K562 (cell line): Measurements from ENCODE around the gene SLAMF6. TPM values are rescaled to one million over a fixed set of nuclear protein-coding genes. Genes with fewer than 3 reads are reported as not detected.

ENCODE experiments used
- ARHGAP35 ChIP-seq: fragments of 450-650 bp; IDR thresholded peaks from 2 replicates; pipeline ENCODE4 v1.6.1; 2018; ENCODE audit not compliant: partially characterized antibody
- CBX1 ChIP-seq: sonication (generic); IDR thresholded peaks from 2 replicates; pipeline ENCODE4 v1.6.1; 2016; ENCODE audit warnings: antibody characterized with exemption, low read depth, mild to moderate bottlenecking
- CHD4 ChIP-seq: fragments of 200-600 bp; sonication (generic); IDR thresholded peaks from 3 replicates; pipeline ENCODE4 v1.6.1; 2012; ENCODE audit warnings: low read depth, mild to moderate bottlenecking, mixed read lengths, low read length, inconsistent platforms; ENCODE audit not compliant: insufficient read depth, insufficient replicate concordance, poor library complexity, severe bottlenecking
- CREBBP ChIP-seq: IDR thresholded peaks from one replicate; pipeline ENCODE4 v1.6.1; 2012; ENCODE audit warnings: low read depth, mild to moderate bottlenecking, control low read depth, inconsistent platforms, low read length
- CTBP1 ChIP-seq: fragments of 450-650 bp; IDR thresholded peaks from 2 replicates; pipeline ENCODE4 v1.6.1; 2016; ENCODE audit warnings: borderline replicate concordance
- EP300 ChIP-seq: IDR thresholded peaks from 2 replicates; pipeline ENCODE4 v1.6.1; 2012; ENCODE audit warnings: low read length, improper control_type of control experiment
- ILK ChIP-seq: fragments of 450-650 bp; IDR thresholded peaks from 2 replicates; pipeline ENCODE4 v1.6.1; 2016; ENCODE audit warnings: missing genetic modification characterization, low read depth, mild to moderate bottlenecking, missing compliant biosample characterization, moderate library complexity, borderline replicate concordance
- JUN ChIP-seq, 2 experiments: sonication (generic) in 1 of 2; formaldehyde crosslinking in 1 of 2; IDR thresholded peaks; 2 replicates each; pipeline versions ENCODE4 v1.6.1 to v1.8.0; 2012 to 2022; ENCODE audit warnings: borderline replicate concordance in 2 of 2, mild to moderate bottlenecking in 2 of 2, improper control_type of control experiment in 1 of 2, low read depth in 1 of 2, low read length in 1 of 2, missing genetic modification reagents in 1 of 2
- JUND ChIP-seq, 2 experiments: IDR thresholded peaks; 2 replicates in 1 of 2; 3 replicates in 1 of 2; pipeline ENCODE4 v1.6.1; 2011; ENCODE audit warnings: borderline replicate concordance in 2 of 2, low read depth in 2 of 2, low read length in 2 of 2, improper control_type of control experiment in 1 of 2, missing biosample characterization in 1 of 2, missing genetic modification characterization in 1 of 2, missing genetic modification reagents in 1 of 2
- LEF1 ChIP-seq: fragments of 450-650 bp; IDR thresholded peaks from 2 replicates; pipeline ENCODE4 v1.6.1; 2016; ENCODE audit warnings: mild to moderate bottlenecking
- MEF2D ChIP-seq: conservative IDR thresholded peaks from 2 replicates; pipeline ENCODE4 v1.6.1; 2016; ENCODE audit warnings: low read depth, missing genetic modification characterization, missing compliant biosample characterization
- MXD1 ChIP-seq: fragments of 250-450 bp; sonication (Bioruptor Pico); IDR thresholded peaks from 2 replicates; pipeline ENCODE4 v1.8.0; 2021; ENCODE audit warnings: borderline replicate concordance, mild to moderate bottlenecking, moderate library complexity; ENCODE audit not compliant: poor library complexity, severe bottlenecking
- NCOA2 ChIP-seq, 2 experiments: fragments of 450-650 bp; IDR thresholded peaks; 2 replicates each; pipeline ENCODE4 v1.6.1; 2018; ENCODE audit warnings: mild to moderate bottlenecking in 2 of 2, moderate library complexity in 1 of 2; ENCODE audit not compliant: partially characterized antibody in 2 of 2
- NR0B1 ChIP-seq: fragments of 450-650 bp; IDR thresholded peaks from one replicate; pipeline ENCODE4 v1.6.1; 2018; ENCODE audit warnings: mild to moderate bottlenecking, moderate library complexity; ENCODE audit not compliant: partially characterized antibody
- OTX1 ChIP-seq: fragments of 450-650 bp; formaldehyde crosslinking; IDR thresholded peaks from 2 replicates; pipeline ENCODE4 v1.4.0; 2022; ENCODE audit warnings: mild to moderate bottlenecking
- PHTF2 ChIP-seq: fragments of 250-450 bp; sonication (Bioruptor Pico); IDR thresholded peaks from 2 replicates; pipeline ENCODE4 v1.5.0; 2021; ENCODE audit warnings: mild to moderate bottlenecking
- SIX5 ChIP-seq, 2 experiments: IDR thresholded peaks; 2 replicates each; pipeline ENCODE4 v1.6.1; 2011; ENCODE audit warnings: low read length in 2 of 2, borderline replicate concordance in 1 of 2, low read depth in 1 of 2, mild to moderate bottlenecking in 1 of 2, moderate library complexity in 1 of 2; ENCODE audit not compliant: insufficient read depth in 1 of 2
- SMAD1 ChIP-seq: fragments of 150-350 bp; IDR thresholded peaks from 2 replicates; pipeline ENCODE4 v1.6.1; 2014; ENCODE audit warnings: low read length, low read depth; ENCODE audit not compliant: partially characterized antibody
- ZEB2 ChIP-seq: fragments of 450-650 bp; IDR thresholded peaks from 2 replicates; pipeline ENCODE4 v1.6.1; 2016
- ZFPM2 ChIP-seq: fragments of 250-450 bp; sonication (Bioruptor Pico); IDR thresholded peaks from 2 replicates; pipeline ENCODE4 v1.5.1; 2022; ENCODE audit warnings: mild to moderate bottlenecking
- ZNF143 ChIP-seq: sonication (generic); formaldehyde crosslinking; IDR thresholded peaks from 2 replicates; pipeline ENCODE4 v1.9.0; 2022; ENCODE audit warnings: mild to moderate bottlenecking, missing genetic modification reagents
- ZNF232 ChIP-seq: sonication (generic); formaldehyde crosslinking; IDR thresholded peaks from 2 replicates; pipeline ENCODE4 v1.8.0; 2022; ENCODE audit warnings: mild to moderate bottlenecking, missing genetic modification reagents
- ZNF24 ChIP-seq: fragments of 450-650 bp; IDR thresholded peaks from 2 replicates; pipeline ENCODE4 v1.6.1; 2016
- ZNF41 ChIP-seq: fragments of 250-450 bp; sonication (Bioruptor Pico); conservative IDR thresholded peaks from 2 replicates; pipeline ENCODE4 v1.4.0; 2020; ENCODE audit warnings: mild to moderate bottlenecking
- ZNF445 ChIP-seq: fragments of 250-450 bp; sonication (Bioruptor Pico); IDR thresholded peaks from 2 replicates; pipeline ENCODE4 v1.4.0; 2020; ENCODE audit warnings: low read depth, mild to moderate bottlenecking, moderate library complexity
- ZNF561 ChIP-seq: fragments of 450-650 bp; formaldehyde crosslinking; conservative IDR thresholded peaks from 2 replicates; pipeline ENCODE4 v1.4.0; 2020; ENCODE audit warnings: mild to moderate bottlenecking, moderate library complexity
- ZNF79 ChIP-seq: fragments of 250-450 bp; sonication (Bioruptor Pico); IDR thresholded peaks from 2 replicates; pipeline ENCODE4 v1.4.0; 2020; ENCODE audit warnings: low read depth, mild to moderate bottlenecking, moderate library complexity
- polyA plus RNA-seq, 8 experiments: library from polyadenylated mRNA; depleted of rRNA in 4 of 8; stranded (reverse) in 5 of 8; unstranded in 3 of 8; fragments of >200 nt; fragmentation: Nextera tagmentation in 2 of 8; fragmentation: Illumina TruSeq in 1 of 8; extraction: Ambion mirVana in 2 of 8; extraction: Trizol in 1 of 8; gene quantifications; 2 replicates each; pipeline versions ENCODE4 v1.2.1 to v1.2.3, GENCODE V29; 2011 to 2014; ENCODE audit warnings: inconsistent platforms in 1 of 8, missing spikeins in 1 of 8
- total RNA-seq, 7 experiments: library from RNA; depleted of rRNA in 6 of 7; stranded (reverse); fragments of >200 nt in 6 of 7; fragmentation: Illumina TruSeq in 2 of 7; extraction: Trizol in 2 of 7; gene quantifications; 2 replicates each; pipeline versions ENCODE4 v1.2.1 to v1.2.3, GENCODE V29; 2011 to 2021; ENCODE audit warnings: low replicate concordance in 1 of 7

The SLAMF6 gene
- total and polyA plus RNA-seq, 9 of the 15 experiments (the other 6 are each of a cell fraction or from before 2014, with no cell fraction given): 0.56 to 4.8 (median 1.1) TPM

- TF ChIP-seq ARHGAP35 (no peak), ZNF445 (no peak; the same call in 1 of the 2 replicates), LEF1 (peak; percentile 100), ZFPM2 (CRISPR knock-in tag) (no peak), PHTF2 (CRISPR knock-in tag) (peak; percentile 65; the same call in 1 of the 2 replicates), ZNF143 (CRISPR knock-in tag) (no peak), JUND (IDR thresholded peaks at IDR 0.05; ENCODE audit: borderline replicate concordance, low read depth, low read length) (peak; percentile 88), JUND (tag; IDR thresholded peaks at IDR 0.05; ENCODE audit: borderline replicate concordance, low read depth, low read length) (peak; percentile 64; the same call in 2 of the 3 replicates), NR0B1 (no peak), CHD4 (no peak), ILK (tag) (no peak), ZNF41 (CRISPR knock-in tag) (peak; percentile 81; the same call in 1 of the 2 replicates), ZNF561 (CRISPR knock-in tag) (no peak), NCOA2 (IDR thresholded peaks at IDR 0.05; ENCODE audit: partially characterized antibody in 2 of 2) (peak; percentile 93 to 95), ZNF79 (CRISPR knock-in tag) (no peak; the same call in 1 of the 2 replicates), ZNF232 (CRISPR knock-in tag) (no peak), CREBBP (no peak), CTBP1 (peak; percentile 94), SMAD1 (peak; percentile 99), CBX1 (peak; percentile 76), MEF2D (peak; percentile 80), ZNF24 (peak; percentile 84), OTX1 (CRISPR knock-in tag) (no peak; the same call in none of the 2 replicates), MXD1 (CRISPR knock-in tag) (no peak), ZEB2 (peak; percentile 90; the same call in 1 of the 2 replicates), EP300 (peak; percentile 100), SIX5 (IDR thresholded peaks at IDR 0.05; ENCODE audit: borderline replicate concordance in 1 of 2, insufficient read depth in 1 of 2, low read depth in 1 of 2, low read length in 2 of 2) (no peak), JUN (IDR thresholded peaks at IDR 0.05; ENCODE audit: borderline replicate concordance, low read depth, low read length) (peak; percentile 81), JUN (CRISPR knock-in tag; IDR thresholded peaks at IDR 0.05; ENCODE audit: borderline replicate concordance) (no peak)
These were observed 17.2 kb upstream of the SLAMF6 start (continued) for GRCh38 chr1:160539990-160540858.
